CD4-positive, alpha-beta T cell treated with Interleukin-4 for 1 hour (primary cell): Measurements from ENCODE around the gene ATP5F1D.
"Not testable (repeated sequence)": the region's sequence is repeated elsewhere in the genome, so short reads cannot be mapped to it uniquely, and the experiment has no call there.

Experiments
- DNase-seq, 2 donors: peaks; one replicate each; pipeline ENCODE4 v3.0.0-alpha.2; 2020 to 2022

ATP5F1D gene

DNA sequence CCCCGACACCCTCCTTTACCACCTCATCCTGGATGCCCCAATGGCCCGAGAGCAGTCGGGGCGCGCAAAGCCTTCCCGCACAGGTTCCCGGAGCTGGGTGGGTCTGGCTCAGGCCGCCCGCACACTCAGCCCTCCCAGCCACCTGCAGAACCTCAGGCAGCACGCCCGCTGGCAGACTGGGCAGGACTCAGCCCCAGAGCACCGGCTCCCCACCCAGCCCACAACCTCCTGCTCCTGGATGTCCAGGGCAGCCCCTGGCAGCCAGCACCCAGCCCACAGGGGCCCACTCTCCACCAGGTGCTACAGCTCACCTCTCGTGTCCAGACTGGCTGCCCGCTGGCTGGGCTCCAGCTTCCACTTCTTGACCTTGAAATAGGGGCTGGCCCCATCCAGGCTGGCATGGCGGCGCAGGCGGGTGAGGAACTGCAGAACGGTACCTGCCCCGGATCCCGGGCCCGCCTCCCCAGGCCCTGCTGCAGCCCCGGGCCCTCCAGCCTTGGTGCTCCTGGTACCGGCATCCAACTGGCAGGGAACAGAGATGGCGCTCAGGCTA, 8.4 kb upstream of the ATP5F1D start:
- no peak for DNase-seq

DNA sequence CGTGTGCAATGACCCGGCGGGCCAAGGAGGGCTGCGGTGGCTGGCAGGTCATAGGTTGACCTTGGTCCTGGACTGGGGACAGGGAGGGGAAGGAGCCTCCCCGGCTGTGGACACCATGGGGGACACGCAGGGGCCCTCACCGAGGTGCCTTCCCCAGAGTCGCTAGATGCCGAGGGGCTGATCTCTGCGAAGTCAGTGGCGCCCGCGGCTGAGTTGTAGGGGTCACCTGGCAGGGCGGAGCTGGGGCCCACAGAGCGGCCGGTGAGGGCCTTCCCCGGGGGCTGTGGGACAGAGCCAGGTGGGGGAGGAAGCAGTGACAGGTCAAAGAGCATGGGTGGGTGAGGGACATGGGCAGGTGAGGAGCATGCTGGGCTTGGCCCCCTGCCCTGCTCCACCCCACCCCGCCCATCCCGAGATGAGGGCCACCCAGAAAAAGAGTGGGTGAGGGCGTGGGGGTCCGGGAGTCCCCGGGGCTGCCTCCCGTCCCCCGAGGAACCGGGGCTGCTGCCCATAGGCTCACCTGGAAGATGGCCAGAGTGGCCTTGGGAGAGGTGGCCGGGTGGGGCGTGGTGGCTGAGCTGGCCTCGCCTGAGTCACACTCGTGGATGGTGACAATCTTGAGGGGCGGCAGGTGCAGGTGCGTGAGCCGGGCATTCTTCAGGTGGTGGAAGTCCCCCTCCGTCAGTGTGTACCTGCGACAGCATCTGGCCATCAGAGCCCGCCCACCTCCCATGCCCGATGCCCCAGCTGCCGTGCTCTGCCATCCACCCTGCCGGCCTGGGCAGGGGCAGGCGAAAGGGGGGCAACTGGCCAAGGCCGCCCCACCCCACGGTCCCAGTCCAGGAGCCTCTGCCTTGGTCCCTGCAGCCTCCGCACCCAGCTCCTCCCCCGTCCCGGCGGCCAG, 7.2 kb upstream of the ATP5F1D start:
- no peak for DNase-seq

DNA sequence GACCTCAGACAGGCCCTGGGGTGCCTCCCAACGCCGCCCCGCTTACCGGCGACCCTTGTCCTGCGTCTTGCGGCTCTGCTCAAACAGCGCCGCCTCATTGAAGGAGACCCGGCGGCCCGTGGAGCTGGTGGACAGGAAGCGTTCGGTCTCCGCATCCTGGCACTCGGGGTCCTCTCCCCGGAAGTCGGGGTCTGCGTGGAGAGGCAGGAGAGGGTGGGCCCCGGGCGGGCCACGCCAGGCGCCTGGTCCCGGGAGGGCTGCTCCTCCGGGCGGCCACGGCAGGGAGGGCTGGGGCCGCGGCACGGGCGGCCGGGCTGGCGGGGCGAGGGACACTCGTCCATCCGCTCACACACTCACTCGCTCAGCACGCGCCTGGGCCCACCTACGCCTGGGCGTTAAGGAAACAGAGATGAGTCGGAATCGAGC, 6.6 kb upstream of the ATP5F1D start:
- DNase-seq: no peak

DNA sequence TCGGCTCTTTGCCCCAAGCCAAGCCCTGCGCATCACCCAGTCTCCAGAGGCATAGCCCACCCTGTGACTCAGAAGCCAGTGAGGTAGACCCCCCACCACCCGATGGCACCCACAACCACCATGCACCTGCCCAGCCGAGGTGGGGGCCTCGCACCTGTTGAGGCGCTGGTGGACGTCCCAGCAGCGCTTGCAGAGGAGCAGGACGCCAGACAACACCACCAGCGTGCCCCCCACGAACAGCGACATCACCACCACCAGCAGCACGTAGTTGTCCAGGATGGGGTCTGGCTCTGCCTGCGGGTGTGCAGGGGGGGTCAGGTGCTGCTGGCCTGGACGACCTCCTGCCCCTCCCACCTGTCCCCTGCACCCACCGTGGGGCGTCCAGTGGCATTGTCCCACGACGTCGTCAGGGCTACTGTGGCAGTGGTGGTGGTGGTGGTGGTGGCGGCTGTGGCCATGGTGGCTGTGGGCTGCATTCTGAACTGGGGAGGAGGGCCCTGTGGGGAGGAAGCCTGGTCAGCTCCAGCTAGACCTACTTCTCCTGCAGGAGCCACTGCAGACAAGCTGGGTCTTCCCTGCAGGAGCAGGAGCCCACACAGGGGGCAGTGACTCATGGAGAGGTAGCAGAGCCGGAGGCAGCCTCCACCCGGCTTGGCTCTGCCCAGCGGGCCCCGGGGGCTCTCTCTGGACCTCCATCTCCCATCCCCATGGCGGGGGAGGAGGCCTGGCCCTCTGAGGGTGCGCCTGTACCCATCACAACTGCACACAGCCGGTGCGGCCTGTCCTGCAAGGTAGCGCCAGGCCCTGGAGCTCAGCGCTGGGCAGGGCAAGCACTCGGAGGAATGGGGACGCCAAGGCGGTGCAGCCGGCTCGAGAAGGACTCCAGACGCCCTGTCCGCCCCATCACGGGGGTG, 5.7 kb upstream of the ATP5F1D start:
- DNase-seq: no peak

DNA sequence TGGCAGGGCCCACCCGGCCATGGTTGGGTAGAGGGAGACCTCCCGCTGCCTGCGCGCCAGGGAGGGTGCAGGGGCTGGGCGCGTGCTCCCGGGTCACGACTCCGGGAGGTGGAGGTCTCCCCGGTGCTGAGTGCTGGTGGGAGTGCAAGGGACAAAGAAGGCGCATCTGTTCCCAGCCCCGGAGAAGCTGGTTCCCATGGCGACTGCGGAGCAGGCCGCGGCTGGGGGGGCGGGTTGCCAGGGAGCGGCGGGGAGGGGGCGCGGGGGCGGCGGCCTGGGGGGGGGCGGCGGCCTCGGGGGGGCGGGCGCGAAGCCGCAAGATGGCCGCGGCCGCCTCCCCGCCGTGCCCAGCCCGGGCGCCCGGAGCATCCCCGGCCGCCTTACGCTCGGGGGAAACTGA, 5.0 kb upstream of the ATP5F1D start:
- DNase-seq: no peak

DNA sequence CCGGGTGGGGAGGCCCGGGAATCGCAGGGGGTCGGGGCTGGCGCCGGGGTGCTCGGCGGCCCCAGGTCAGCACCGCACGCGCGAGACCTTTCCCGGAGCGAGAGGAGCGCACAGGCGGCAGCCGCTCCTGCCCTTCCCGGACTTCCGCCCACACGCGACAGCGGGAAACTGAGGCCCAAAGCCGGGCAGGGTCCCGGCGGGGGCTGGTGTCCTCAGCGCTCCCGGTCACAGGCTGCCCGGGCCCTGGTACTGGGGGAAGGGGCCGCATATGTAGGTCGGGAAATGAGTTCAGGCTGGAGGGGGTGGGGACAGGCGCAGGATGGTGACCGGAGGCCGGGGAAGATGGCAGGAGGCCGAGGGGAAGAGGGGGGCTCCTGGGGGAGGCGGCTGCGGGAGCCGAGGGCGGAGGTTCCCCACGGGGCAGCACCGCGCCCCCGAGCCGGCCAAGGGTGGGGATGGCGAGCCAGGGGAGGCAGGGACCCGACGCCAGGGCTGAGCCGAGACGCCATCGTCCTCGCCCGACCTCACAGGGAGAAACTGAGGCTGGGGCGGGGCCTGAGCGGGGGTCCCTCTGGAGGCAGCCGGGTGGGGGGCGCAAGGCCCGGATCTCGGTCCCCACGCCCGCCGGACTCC, 4.4 kb upstream of the ATP5F1D start:
- no peak for DNase-seq

DNA sequence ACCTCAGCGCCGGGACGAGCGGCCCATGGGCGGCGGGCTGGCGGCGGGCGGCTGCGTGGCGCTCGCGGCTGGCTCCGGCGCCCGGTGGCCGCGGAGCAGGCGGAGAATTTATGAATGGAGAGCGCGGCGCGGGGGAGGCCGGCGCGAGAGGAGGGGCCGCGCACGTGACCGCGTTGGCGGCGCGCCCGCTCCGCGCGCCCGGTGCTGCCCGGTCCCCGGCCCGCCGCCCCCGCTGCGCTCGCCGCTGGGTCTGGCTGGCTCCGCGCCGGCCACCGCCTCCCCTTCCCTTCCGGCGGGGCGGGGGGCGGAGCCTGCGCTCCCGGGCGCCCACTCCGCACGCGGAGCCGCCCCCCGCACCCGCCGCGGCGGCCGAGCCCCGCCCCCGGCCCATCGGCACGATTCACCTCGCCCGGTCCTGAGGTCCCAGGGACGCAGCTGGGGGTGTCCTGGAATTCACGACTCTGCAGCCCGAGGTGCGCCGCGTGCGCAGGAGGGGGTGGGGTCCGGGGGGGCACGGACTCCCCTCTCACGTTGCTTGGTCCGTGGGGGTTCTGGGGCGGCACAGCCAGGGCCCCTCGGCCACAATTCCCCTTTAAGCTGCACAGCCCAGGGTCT, 3.7 kb upstream of the ATP5F1D start, which contains the start of gene CBARP:
TSS of gene CBARP (minus strand) at position 252 of the 615 bp plus-strand sequence. CDS start 1,905 bp downstream, outside the sequence.
- peak in 1 of 2 donors; percentile 29 for DNase-seq

DNA sequence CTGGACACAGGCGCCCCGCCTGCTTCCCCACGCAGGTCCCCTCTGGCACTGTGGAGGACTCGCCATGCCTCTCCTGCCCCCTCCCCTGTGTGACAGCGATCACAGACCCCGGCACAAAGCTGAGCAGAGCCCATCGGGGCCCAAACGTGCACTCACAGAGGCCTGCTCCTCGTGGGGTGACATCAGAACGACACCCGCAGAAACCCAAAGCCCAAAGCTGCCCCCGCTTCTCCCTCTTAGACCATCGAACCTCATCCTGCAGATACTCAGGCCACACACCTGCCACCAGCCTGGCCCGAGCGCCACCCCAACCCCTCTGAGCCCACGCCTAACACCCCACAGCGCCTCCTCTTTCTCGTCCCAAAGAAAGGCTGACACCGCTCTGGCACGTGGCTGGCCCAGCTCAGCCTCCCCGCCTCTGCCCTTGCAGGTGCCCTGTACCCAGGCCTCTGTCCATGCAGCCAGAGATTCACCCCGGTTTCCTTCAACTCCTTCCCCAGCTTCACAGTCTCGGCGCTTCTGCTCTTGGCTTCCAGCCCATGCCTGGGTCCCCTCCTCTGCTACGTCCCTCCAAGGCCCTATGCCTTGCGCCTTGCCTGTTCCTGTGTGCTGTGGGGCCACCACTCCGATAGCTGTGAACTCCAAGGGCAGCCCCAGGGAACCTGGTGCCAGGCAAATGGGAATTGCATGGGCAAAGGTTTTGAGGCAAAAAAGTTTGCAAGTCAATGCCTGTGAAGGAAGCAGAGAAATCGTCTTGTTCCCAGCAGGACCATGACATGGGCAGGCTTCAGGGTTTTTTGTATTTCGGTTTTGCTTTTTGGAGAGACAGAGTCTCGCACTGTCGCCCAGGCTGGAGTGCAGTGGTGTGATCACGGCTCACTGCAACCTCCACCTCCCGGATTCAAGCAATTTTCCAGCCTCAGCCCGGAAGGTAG, 2.9 kb upstream of the ATP5F1D start:
- DNase-seq: no peak

DNA sequence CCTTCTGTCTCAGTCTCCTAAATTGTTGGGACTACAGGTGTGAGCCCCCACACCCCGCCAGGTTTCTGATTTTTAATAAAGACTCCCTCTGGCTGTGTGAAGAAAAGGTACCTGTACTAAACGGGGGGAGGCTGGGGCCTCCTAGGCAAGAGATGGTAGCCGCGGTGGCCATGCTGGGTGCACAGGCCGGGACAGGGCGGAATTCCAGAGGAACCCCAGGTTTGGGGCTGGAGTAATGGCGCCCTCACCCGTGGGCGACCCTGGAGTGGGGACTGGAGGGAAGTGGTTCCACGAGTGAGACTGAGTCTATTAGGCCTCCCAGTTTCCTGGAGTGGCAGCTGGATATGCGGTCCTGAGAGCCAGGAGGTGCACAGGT, 2.1 kb upstream of the ATP5F1D start:
- no peak for DNase-seq

DNA sequence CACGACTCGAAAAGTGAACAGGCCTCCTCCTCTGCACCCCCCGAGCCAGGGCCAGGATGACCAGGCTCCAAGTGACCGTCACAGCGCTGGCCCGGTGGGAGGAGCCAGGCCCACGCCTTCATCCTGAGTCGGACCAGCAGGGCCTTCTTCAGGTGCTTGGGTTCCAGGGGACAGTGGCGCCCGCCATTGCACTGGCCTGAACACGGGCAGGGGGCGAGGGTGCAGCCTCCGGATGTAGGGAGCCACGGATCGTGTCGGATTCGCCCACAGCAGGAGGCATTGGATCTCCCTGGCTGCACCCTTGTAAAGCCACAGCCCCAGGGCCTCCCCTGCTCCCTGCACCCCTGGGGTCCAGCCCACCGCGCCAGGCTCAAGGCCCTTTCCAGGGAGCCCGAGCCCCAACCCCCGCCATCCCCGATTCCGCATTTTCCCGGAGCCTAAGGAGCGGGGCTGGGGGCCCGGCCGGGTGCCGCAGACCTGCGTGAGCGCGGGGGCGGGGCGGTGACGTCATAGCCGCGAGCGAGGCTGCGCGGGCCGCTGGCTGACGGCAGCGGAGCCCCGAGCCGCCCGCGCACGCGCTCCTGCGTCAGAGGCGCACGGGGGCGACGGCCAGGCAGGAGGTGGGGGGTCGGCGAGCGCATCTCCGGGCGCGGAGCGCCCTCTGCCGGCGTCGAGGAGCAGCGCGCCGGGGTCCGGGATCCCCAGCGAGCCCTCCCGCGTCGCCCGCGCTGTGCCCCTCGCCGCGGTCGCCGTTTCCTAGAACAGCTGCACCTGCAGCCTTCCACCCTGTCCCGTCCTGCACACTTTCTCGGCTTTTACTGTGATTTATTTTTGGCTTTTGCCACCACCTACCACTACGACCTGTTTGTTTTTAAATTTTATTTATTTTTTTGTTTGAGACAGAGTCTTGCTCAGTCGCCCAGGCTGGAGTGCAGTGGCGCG, 1.5 kb upstream of the ATP5F1D start:
- DNase-seq: peak; percentile 90 to 92

DNA sequence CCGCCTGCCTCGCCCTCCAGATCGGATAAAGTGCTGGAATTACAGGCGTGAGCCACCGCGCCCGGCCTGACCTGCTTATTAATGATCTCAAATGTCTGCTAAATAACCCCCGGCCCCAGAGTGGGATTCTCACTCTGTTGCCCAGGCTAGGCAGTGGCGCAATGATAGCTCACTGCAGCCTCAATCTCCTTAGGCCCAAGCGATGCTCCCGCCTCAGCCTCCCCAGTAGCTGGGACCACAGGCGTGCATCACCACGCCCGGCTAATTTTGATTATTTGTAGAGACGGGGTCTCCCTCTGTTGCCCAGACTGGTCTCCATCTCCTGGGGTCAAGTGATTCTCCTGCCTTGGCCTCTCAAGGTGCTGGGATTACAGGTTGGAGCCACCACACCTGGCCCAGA, 626 bp upstream of the ATP5F1D start:
- DNase-seq: no peak

DNA sequence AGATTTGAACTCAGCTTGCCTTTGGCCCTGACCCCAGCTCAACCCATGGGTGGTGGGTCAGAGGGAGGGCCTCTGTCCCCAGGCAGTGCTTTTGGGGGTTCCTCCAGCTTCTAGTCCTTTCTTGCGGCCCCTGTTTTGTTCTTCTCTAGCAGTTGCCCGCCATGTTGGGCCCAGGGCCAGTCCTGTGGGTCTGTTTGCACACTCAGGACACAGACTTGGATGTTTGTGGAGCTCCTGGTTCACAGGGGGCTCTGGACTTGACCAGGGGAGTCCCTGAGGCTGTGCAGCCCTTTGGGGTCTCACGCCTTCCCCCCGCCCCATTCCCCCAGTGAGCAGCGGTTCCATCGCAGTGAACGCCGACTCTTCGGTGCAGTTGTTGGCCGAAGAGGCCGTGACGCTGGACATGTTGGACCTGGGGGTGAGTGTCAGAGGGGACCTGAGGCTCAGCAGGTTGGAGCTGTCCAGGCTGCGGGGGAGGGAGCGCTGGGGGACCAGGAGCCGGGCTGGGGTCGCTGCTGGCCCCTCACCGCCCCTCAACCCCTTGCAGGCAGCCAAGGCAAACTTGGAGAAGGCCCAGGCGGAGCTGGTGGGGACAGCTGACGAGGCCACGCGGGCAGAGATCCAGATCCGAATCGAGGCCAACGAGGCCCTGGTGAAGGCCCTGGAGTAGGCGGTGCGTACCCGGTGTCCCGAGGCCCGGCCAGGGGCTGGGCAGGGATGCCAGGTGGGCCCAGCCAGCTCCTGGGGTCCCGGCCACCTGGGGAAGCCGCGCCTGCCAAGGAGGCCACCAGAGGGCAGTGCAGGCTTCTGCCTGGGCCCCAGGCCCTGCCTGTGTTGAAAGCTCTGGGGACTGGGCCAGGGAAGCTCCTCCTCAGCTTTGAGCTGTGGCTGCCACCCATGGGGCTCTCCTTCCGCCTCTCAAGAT, 2.5 kb downstream of the ATP5F1D start:
- DNase-seq: peak; percentile 88 to 89

DNA sequence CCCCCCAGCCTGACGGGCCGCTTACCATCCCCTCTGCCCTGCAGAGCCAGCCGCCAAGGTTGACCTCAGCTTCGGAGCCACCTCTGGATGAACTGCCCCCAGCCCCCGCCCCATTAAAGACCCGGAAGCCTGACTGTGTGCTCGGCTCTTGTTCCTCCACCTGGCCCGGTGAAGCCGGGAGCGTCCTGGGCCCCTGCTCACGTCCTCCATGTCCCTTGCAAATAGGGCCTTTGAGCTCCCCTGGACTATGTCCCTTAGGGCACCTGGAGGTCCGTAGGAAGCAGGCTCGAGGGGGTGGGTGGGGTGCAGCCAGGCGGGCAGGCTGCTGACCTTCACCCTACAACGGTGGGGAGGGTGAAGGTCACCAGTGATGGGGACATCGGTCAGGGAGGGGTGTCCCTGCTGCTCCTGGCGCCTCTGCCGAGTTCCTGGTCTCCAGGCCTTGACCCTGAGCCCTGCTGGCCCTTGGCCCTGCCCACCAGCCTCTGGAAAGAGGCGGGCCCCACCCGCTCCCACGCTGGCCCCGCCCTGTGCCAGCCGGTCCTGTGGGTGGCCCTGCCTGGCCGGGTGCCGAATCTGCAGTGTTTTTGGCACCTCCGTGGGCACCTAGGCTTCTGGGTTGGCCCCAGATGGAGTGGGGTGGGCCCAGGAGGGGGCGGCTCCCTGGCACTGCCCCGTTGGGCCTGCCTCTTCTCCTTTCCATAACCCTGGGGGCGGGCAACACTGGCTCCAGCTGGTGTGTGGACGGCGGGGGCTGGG, 3.3 kb downstream of the ATP5F1D start:
- no peak for DNase-seq

DNA sequence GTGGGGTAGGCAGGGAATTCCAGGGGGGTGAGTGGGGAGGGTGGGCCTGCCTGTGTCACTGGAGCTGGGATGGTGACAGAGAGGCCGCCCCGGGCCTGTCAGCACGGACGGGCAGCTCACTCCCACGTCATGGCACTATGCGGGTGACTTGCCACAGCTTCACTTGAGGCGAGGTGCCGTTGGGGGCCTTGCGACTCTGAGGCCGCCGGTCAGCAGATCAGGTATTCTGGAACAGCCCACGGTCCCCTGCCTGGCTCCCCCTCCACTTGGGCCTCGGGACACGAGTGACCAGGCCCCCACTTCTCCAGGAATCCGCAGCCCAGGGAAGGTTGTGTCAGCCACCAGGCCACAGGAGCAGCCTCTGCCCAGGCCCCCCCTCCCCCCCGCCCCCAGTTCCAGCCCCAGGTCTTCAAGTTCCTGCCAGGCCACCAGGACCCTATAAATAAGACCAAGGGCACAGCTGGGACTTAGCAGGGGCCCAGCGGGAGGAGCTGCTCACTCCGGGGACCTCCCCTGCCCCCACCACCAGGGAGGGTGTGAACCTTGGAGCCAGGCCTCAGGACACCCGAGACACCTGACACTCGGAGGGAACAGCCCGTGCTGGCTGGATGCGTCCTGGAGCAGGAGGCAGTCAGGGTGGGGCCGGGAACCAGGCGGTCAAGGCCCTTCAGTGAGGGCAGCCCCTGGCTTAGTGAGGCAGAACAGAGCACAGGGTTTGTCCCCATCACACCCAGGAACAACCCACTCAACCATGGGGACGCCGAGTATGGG, 4.1 kb downstream of the ATP5F1D start:
- no peak for DNase-seq

DNA sequence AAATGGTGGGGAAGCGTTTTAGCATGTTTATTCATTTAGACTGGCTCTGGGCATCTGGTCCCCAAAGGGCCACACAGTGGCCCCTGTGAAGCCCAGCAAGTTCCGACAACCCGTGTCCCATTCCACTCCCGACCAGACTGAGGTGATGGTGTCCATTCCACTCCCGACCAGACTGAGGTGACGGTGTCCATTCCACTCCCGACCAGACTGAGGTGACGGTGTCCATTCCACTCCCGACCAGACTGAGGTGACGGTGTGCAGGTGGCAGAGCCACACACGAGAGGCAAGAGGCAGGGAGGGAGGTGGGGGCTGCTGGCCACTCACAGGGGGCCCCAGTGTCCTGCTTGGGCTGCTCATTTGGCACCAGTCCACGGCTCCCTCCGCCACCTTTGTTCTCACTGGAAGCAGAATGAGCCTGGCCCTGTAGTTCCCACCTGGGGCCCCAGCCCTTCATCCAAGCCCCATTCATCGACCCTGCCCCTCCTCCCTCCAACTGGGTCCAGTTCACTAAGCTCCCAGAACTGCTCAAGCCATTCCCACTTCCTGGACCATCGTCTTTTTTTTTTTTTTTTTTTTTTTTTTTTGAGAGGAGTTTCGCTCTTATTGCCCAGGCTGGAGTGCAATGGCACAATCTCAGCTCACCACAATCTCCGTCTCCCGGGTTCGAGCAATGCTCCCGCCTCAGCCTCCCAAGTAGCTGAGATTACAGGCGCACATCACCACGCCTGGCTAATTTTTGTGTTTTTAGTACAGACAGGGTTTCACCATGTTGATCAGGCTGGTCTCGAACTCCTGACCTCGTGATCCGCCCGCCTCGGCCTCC, 4.9 kb downstream of the ATP5F1D start:
- not testable (repeated sequence) for DNase-seq

DNA sequence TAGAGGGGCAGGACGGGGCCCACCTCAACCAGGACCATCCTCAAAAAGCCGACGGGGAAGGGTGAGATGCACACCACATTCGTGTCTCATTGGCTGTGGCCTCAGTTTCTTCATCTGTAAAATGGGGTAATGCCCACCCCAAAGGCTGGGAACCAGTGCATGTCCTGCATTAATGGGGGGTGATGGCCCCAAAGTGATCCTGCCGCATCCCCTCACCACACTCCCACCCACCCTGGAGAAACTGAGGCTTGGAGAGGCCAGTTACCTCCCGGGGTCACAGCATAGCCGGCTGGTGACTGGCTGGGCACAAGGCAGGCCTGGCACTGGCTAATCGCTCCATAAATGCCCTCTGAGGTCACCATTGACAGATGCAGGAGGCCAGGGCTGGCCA, 6.2 kb downstream of the ATP5F1D start:
- DNase-seq: no peak
